Stimulated activated naive B cell treated with anti-CD40 and anti-IgM and Interleukin-4, amounts not matched to agents 10 μg/mL and 1 μg/mL and 100 μg/mL, for 72 hours (primary cell): ENCODE measurements around the gene MLIP.
"Not testable (repeated sequence)": the region's sequence is repeated elsewhere in the genome, so short reads cannot be mapped to it uniquely, and the experiment has no call there.

Experiments used
- ATAC-seq, 2 donors: fragments of 150-1000 bp; cut with Tn5 transposase; replicated peaks; 2 replicates each; pipeline ENCODE4 v1.10.0; 2021; ENCODE audit warnings: moderate library complexity in 1 of 2
- DNase-seq: peaks from one replicate; pipeline ENCODE4 v3.0.0; 2021
- H3K27ac Mint-ChIP-seq: one replicate; pipeline ENCODE4 v1.8.0; 2022; ENCODE audit warnings: mild to moderate bottlenecking, mixed read lengths
- H3K27me3 Mint-ChIP-seq, 2 donors: one replicate each; pipeline ENCODE4 v1.8.0; 2022; ENCODE audit warnings: mixed read lengths in 2 of 2
- H3K36me3 Mint-ChIP-seq, 2 donors: one replicate each; pipeline ENCODE4 v1.8.0; 2022; ENCODE audit warnings: mixed read lengths in 2 of 2, mild to moderate bottlenecking in 1 of 2
- H3K4me1 Mint-ChIP-seq, 2 donors: one replicate each; pipeline ENCODE4 v1.8.0; 2022; ENCODE audit warnings: mixed read lengths in 2 of 2, mild to moderate bottlenecking in 1 of 2
- H3K4me3 Mint-ChIP-seq, 2 donors: one replicate each; pipeline ENCODE4 v1.8.0; 2022; ENCODE audit warnings: mild to moderate bottlenecking in 2 of 2, mixed read lengths in 2 of 2, moderate library complexity in 1 of 2
- H3K9me3 Mint-ChIP-seq, 2 donors: one replicate each; pipeline ENCODE4 v1.8.0; 2022; ENCODE audit warnings: mixed read lengths in 2 of 2, mild to moderate bottlenecking in 1 of 2

The MLIP gene, protein sequence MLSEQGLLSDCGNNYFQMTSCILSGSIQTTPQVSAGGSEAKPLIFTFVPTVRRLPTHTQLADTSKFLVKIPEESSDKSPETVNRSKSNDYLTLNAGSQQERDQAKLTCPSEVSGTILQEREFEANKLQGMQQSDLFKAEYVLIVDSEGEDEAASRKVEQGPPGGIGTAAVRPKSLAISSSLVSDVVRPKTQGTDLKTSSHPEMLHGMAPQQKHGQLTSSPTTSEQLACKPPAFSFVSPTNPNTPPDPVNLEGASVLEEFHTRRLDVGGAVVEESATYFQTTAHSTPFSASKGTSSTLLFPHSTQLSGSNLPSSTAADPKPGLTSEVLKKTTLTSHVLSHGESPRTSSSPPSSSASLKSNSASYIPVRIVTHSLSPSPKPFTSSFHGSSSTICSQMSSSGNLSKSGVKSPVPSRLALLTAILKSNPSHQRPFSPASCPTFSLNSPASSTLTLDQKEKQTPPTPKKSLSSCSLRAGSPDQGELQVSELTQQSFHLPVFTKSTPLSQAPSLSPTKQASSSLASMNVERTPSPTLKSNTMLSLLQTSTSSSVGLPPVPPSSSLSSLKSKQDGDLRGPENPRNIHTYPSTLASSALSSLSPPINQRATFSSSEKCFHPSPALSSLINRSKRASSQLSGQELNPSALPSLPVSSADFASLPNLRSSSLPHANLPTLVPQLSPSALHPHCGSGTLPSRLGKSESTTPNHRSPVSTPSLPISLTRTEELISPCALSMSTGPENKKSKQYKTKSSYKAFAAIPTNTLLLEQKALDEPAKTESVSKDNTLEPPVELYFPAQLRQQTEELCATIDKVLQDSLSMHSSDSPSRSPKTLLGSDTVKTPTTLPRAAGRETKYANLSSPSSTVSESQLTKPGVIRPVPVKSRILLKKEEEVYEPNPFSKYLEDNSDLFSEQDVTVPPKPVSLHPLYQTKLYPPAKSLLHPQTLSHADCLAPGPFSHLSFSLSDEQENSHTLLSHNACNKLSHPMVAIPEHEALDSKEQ

DNA sequence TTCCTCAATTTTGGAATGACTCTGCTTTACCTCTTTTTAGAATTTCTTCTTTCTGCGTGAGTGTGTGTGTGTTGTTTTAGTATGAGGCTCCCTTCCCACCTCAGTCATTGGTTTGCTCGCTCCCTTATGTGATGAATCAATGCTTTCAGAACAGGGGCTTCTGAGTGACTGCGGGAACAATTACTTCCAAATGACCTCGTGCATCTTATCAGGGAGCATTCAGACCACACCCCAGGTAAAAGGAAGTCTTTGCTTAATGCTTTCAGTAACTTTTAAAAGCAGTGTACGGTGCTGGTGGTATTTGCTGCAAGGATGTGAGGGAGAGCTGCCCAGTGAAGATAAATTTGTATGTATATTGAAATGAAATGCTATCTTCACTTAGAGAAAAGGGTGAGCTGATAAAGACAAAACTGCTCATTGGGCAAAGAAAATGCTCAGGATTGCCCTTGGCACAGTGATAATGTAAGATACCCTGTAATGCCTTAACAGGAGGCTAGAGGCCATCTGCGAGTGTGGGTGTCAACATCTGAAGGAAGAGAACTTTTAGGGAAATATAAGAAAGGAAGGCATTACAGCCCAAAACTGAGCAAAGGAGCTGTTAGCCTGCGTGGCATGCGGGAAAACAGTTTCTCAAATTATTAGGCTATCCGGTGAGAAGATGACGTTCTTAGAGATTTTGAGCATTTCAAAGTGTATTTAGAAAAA, at the start of gene MLIP:
MLIP (plus strand) TSS at position 103 of the 705 bp plus-strand sequence; CDS start at position 140, 37 bp downstream.
- Mint-ChIP-seq H3K27ac (no peak within 1 kb of the TSS), H3K36me3 (no peaks in the 10 kb centered on the region), H3K4me3 (no peak within 1 kb of the TSS), H3K4me1 (no peaks in the 10 kb centered on the region), H3K9me3 (peaks cover 0 to 6% of the 10 kb centered on the region in 2 donors), H3K27me3 (no peaks in the 10 kb centered on the region)
- ATAC-seq (no peak), DNase-seq (no peak)

DNA sequence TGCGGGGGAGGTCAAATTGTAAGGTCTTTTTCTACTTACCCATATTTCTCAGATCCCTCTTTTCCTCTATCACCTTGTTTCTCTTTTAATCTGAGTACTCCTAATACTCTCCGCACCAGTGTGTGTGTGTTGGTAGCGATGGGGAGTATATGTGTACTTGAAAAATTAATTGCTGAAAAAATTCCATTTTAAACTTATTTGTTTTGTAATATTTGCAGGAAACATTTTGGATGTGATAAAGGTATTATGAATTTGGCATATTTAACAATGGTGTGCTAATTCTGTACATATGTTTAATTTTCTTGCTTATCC, 48.1 kb upstream of the MLIP start:
- Mint-ChIP-seq H3K27ac (no peak overlapping the region), H3K36me3 (no peaks in the 10 kb centered on the region), H3K9me3 (no peaks in the 10 kb centered on the region), H3K4me3 (no peak overlapping the region), H3K27me3 (no peaks in the 10 kb centered on the region), H3K4me1 (no peaks in the 10 kb centered on the region)
- ATAC-seq (no peak), DNase-seq (no peak)

DNA sequence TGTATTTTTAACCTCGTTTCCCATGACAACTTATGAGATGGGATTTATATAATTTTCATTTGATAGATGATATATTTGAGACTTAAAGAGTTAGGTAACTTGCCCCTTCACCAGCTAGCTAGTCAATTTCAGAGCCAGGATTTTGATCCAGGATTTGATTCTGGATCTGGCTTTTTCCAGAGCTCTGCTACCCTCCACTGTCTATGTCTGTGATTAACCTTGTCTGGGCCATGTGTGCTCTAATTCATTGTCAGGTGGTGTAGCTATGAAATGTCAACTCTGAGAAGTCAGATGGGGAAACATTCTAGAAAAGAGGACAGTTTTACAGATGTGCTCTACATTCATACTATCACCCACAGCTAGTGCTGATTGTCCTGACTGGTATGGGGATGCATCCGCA, 42.5 kb upstream of the MLIP start:
- ATAC-seq (no peak), DNase-seq (no peak)
- Mint-ChIP-seq H3K4me1 (no peaks in the 10 kb centered on the region), H3K27me3 (peaks cover 0 to 6% of the 10 kb centered on the region in 2 donors), H3K27ac (no peak overlapping the region), H3K4me3 (no peak overlapping the region), H3K36me3 (no peaks in the 10 kb centered on the region), H3K9me3 (no peaks in the 10 kb centered on the region)

DNA sequence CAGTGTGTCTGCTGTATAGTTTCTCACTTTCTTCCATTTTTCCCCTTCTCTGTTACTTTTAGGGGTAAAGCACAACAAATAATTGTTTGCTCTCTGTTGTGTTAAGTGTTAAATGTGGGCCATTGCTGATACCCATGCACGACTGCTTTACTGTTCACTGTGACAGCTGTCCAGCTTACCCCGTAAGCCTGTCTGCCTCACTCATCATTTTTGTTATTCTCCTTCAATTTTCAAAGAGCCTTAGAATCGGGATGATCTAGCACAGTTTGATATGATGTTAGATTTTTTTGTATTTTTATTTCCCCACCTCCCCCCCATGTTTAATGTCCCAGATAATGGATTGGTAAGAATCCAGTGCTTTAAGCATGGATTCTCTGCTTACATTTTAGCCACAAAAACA, 41.2 kb upstream of the MLIP start:
- Mint-ChIP-seq H3K9me3 (no peaks in the 10 kb centered on the region), H3K4me3 (no peak overlapping the region), H3K27ac (no peak overlapping the region), H3K36me3 (no peaks in the 10 kb centered on the region), H3K4me1 (no peaks in the 10 kb centered on the region), H3K27me3 (peaks cover 0 to 6% of the 10 kb centered on the region in 2 donors)
- DNase-seq, result no peak
- no peak for ATAC-seq

DNA sequence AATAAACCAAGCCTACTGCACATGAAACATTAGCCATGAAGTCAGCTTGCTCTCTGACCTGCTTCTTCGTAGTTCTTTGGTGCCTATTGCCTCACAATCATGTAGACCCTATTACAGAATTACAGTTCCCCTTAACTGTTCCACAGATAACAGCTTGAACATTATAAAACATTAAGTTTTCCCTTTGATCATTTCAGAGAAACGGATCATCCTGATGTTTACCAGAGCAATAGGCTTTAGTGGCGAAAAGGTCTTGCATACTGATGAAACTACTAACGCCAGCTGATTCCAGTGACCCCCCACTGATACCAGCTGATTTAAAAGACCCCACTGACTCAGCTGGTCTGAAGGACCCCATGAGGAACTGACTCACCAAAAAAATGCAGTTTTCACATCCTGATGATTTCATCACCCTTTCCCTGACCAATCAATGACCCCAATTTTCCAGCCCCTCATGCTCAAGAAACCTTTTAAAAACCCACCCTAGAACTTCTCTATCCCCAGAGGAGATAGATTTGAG, 39.4 kb upstream of the MLIP start:
- Mint-ChIP-seq H3K27ac (no peak overlapping the region), H3K36me3 (no peaks in the 10 kb centered on the region), H3K4me3 (no peak overlapping the region), H3K4me1 (no peaks in the 10 kb centered on the region), H3K27me3 (peaks cover 0 to 6% of the 10 kb centered on the region in 2 donors), H3K9me3 (no peaks in the 10 kb centered on the region)
- no peak for ATAC-seq
- DNase-seq, result no peak

DNA sequence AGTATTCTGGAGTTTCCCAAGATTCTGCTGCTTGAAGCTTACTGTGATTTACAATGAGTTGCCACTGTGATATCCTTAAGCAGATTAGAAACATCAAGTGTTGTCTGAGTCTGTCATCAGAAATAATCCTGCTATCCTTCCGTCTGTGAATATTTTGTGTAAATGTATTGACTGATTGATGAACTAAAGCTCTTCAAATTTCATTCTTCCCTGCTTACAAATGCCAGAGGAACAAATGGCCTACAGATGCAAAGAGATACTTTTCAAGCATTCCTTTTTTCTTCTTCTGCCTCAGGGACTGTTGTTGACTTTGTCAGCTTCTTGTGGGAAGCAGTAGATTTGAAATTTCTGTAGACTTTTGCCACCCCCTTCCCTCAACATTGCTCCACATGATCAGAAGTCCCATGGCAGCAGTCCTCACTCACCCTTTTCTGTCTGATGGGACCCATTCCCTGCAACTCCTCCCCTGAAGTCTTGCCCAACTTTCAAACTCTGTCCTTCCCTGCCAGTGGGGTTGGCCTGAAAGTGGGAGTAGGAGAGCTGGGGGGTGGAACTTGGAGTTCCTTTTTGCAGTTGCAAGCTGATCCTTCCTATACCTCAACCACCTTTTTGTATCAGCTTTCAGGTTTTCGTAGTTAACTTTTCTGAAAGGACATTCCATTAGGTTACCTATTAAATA, 38.5 kb upstream of the MLIP start:
- Mint-ChIP-seq H3K4me3 (no peak overlapping the region), H3K27me3 (peaks cover 0 to 6% of the 10 kb centered on the region in 2 donors), H3K27ac (no peak overlapping the region), H3K4me1 (no peaks in the 10 kb centered on the region), H3K36me3 (no peaks in the 10 kb centered on the region), H3K9me3 (no peaks in the 10 kb centered on the region)
- DNase-seq (no peak), ATAC-seq (no peak)

DNA sequence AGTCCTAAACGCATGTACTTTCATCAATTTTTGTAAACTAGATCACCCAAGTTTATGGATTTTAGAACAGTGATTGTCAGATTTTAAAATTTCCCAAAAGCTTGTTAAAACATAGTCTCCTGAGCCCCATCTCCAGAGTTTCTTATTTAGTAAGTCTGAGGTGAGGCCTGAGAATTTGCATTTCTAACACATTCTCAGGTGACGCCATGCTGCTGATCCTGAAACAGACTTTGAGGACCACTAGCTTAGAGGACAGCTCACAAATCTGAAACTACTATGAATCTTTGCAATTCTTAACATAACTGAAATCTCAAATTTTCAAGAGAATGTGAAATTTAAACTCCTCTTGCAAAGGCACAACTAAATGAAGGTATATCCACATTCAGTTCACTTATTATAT, 37.8 kb upstream of the MLIP start:
- H3K9me3 Mint-ChIP-seq, result no peaks in the 10 kb centered on the region
- H3K4me1 Mint-ChIP-seq, result no peaks in the 10 kb centered on the region
- ATAC-seq (no peak), DNase-seq (no peak)
- no peak overlapping the region for H3K4me3 Mint-ChIP-seq
- peaks cover 0 to 6% of the 10 kb centered on the region in 2 donors for H3K27me3 Mint-ChIP-seq
- H3K27ac Mint-ChIP-seq, result no peak overlapping the region
- no peaks in the 10 kb centered on the region for H3K36me3 Mint-ChIP-seq

DNA sequence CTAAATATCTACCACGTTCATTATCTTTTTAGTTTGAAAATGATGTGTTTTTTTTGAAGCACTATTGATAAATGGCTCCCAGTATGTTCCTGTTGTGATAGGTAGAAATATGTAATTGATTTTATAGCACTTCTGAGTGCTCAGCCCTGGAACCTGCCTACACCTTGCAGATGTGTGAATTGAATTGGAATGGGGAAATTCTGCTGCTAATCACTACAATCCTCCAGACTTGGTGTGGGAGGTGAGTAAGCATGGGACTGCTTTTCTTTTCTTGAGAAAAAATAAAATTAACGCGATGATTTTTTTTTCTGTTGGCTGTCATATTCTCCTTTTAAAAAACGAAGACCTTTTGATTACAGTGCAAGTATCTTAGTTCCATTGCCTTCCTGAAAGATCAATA, 37.1 kb upstream of the MLIP start:
- no peak overlapping the region for H3K27ac Mint-ChIP-seq
- no peak overlapping the region for H3K4me3 Mint-ChIP-seq
- H3K4me1 Mint-ChIP-seq, result no peaks in the 10 kb centered on the region
- no peaks in the 10 kb centered on the region for H3K9me3 Mint-ChIP-seq
- no peaks in the 10 kb centered on the region for H3K36me3 Mint-ChIP-seq
- no peak for DNase-seq
- no peak for ATAC-seq
- peaks cover 0 to 6% of the 10 kb centered on the region in 2 donors for H3K27me3 Mint-ChIP-seq

DNA sequence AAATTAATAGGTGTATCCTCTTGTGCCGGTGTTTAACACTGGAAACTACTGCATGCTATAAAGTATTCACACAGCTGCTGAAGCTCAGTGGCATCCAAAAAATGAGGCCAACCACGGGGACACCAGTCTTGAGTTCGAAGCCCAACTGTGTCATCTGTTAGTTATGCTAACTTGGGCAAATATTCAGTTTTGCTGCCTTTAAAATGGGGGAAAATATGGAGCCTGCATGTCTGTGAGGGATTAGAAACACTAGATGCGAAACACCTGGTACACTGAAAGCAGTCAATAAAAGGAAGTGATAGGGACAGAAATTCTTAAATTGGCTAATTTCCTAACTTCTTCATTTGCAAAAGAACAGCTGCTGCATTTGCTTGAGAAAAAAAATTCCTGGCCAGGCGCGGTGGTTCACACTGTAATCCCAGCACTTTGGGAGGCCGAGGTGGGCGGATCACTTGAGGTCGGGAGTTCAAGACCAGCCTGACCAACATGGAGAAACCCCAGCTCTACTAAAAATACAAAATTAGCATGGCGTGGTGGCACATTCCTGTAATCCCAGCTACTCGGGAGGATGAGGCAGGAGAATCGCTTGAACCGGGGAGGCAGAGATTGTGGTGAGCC, 36.6 kb upstream of the MLIP start:
- DNase-seq (no peak), ATAC-seq (no peak)
- Mint-ChIP-seq H3K4me3 (no peak overlapping the region), H3K27ac (no peak overlapping the region), H3K9me3 (no peaks in the 10 kb centered on the region), H3K27me3 (peaks cover 0 to 6% of the 10 kb centered on the region in 2 donors), H3K36me3 (no peaks in the 10 kb centered on the region), H3K4me1 (no peaks in the 10 kb centered on the region)

DNA sequence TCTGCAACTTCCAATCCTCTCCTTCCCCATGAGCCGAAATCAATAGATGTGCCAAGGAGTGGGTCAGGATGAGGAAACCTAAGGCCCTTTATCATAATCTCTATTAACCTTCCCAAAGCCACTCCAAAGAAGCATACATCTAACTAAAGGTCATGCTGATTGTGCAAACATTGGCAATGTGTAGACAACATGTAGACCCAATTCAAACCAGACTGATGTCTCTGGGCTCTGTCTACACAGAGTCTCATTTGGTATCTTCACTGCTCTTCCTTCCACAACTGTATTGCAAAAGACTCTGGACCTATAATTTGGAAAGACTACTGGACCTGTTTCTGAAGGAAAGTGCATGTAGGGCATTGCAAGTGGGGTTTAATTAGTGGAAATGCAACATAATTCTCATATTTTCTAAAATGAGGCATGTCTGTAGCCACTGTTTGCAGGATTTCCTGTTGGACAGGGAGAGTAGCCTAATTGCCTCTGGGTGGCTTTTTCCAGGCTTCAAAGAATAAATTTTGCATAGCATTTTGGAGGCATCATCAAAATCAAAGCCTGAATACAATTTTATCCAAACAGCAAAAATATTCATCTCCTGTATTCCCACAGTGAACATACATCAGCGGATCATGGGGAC, 35.0 kb upstream of the MLIP start:
- Mint-ChIP-seq H3K4me1 (no peaks in the 10 kb centered on the region), H3K27ac (no peak overlapping the region), H3K27me3 (peaks cover 0 to 6% of the 10 kb centered on the region in 2 donors), H3K36me3 (no peaks in the 10 kb centered on the region), H3K9me3 (no peaks in the 10 kb centered on the region), H3K4me3 (no peak overlapping the region)
- ATAC-seq (no peak), DNase-seq (no peak)

DNA sequence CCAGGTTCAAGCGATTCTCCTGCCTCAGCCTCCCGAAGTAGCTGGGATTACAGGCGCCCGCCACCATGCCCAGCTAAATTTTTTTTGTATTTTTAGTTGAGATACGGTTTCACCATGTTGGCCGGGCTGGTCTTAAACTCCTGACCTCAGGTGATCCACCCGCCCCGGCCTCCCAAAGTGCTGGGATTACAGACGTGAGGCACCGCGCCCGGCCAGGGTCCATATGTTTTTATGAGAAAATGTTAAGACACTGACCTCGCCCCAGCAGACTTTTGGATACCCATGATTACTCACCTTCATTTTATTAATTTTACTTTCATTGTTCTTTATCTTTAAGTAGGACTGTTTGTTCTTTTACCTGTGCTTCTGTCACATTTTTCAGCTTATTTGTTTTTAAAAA, 29.7 kb upstream of the MLIP start:
- DNase-seq, H3K9me3 Mint-ChIP-seq, H3K27ac Mint-ChIP-seq, ATAC-seq, H3K36me3 Mint-ChIP-seq, H3K4me1 Mint-ChIP-seq, H3K4me3 Mint-ChIP-seq, H3K27me3 Mint-ChIP-seq: not testable (repeated sequence)

DNA sequence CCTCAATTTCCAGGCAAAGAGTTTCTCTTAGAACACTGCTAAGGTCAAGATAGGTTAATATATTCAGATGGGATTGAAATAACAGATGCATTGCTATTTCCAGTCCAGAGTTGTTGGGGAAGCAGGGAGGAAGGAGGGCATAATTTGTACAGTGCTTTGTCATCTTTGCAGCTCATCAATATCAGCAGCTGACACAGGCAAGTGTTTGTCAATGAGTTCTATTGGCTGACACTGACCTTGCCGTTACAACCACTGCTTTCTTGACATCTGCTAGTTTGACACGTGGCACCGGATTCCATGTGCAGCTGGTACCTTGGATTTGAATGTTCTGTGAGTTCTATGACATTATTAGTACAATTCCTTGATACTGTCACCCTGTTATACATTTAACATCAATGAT, 28.0 kb upstream of the MLIP start:
- Mint-ChIP-seq H3K9me3 (no peaks in the 10 kb centered on the region), H3K36me3 (no peaks in the 10 kb centered on the region), H3K4me3 (no peak overlapping the region), H3K27me3 (no peaks in the 10 kb centered on the region), H3K4me1 (no peaks in the 10 kb centered on the region), H3K27ac (no peak overlapping the region)
- ATAC-seq (no peak), DNase-seq (no peak)

DNA sequence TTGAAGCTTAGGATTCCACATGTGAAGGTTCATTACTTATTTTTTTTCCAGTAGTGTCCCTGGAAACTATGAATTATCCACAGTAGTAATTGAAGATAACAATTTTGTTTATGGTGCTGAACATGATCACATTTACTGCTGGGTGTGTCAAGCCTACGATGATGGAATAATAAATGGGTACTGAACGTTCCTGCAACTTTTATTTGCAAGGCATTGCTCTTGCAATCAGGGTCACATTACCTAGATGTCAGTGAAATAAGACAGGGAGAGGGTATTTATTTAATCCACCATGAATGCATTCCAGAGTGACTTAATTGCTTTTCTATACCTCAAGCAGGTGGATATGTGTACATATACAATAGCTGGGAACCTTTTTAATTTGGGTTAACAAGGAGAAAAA, 27.0 kb upstream of the MLIP start:
- Mint-ChIP-seq H3K36me3 (no peaks in the 10 kb centered on the region), H3K9me3 (no peaks in the 10 kb centered on the region), H3K4me1 (no peaks in the 10 kb centered on the region), H3K27me3 (no peaks in the 10 kb centered on the region), H3K4me3 (no peak overlapping the region), H3K27ac (no peak overlapping the region)
- no peak for DNase-seq
- ATAC-seq, result no peak
